Lung microvascular endothelial cell (primary cell): ENCODE data around the gene SIK2. TPM values are rescaled to one million over a fixed set of nuclear protein-coding genes. Genes with fewer than 3 reads are reported as not detected.
"Not testable (repeated sequence)": the region's sequence is repeated elsewhere in the genome, so short reads cannot be mapped to it uniquely, and the experiment has no call there.

Experiments used
- DNase-seq, 2 donors: peaks; one replicate each; pipeline versions ENCODE4 v3.0.0 to v3.0.0-alpha.2; 2010; ENCODE audit warnings: low read depth in 2 of 2
- total RNA-seq: library from RNA; depleted of rRNA; stranded (reverse); fragments of >200 nt; gene quantifications from 2 replicates; pipeline ENCODE4 v1.2.1, GENCODE V29; 2014

Gene SIK2
- total RNA-seq, 1 donor from 2014 or later: 9.9 TPM

- DNase-seq: not testable (repeated sequence)
Measured at GRCh38 chr11:111657905-111658304, 55.7 kb downstream of the SIK2 start.

GRCh38 chr11:111658493-111658892 lies 56.2 kb downstream of the SIK2 start:
- DNase-seq: not testable (repeated sequence)

GRCh38 chr11:111659201-111660115 lies 57.2 kb downstream of the SIK2 start:
- DNase-seq: peak in 1 of 2 donors; percentile 31

- DNase-seq: no peak
Measured at GRCh38 chr11:111660822-111661221, 58.6 kb downstream of the SIK2 start.

- DNase-seq: peak; percentile 37 to 59
Measured at GRCh38 chr11:111663820-111664219, 61.6 kb downstream of the SIK2 start.

GRCh38 chr11:111665777-111666176 lies 63.5 kb downstream of the SIK2 start:
- DNase-seq: peak; percentile 57 to 63

- DNase-seq: no peak
Measured at GRCh38 chr11:111668980-111669379, 66.7 kb downstream of the SIK2 start.

GRCh38 chr11:111671383-111671782 lies 69.1 kb downstream of the SIK2 start:
- no peak for DNase-seq

- no peak for DNase-seq
Measured at GRCh38 chr11:111672949-111673348, 70.7 kb downstream of the SIK2 start.

GRCh38 chr11:111674941-111675340 lies 72.7 kb downstream of the SIK2 start:
- no peak for DNase-seq

- no peak for DNase-seq
Measured at GRCh38 chr11:111675891-111676290, 73.6 kb downstream of the SIK2 start.

GRCh38 chr11:111676878-111677585 lies 74.8 kb downstream of the SIK2 start:
- DNase-seq: peak; percentile 30 to 56

- DNase-seq: no peak
Measured at GRCh38 chr11:111680486-111681175, 78.4 kb downstream of the SIK2 start.

- DNase-seq: no peak
Measured at GRCh38 chr11:111683806-111684205, 81.6 kb downstream of the SIK2 start.

GRCh38 chr11:111684251-111684650 lies 82.0 kb downstream of the SIK2 start:
- no peak for DNase-seq

- DNase-seq: no peak
Measured at GRCh38 chr11:111688013-111688412, 85.8 kb downstream of the SIK2 start.

- no peak for DNase-seq
Measured at GRCh38 chr11:111691176-111691575, 88.9 kb downstream of the SIK2 start.

- DNase-seq: no peak
Measured at GRCh38 chr11:111691741-111692140, 89.5 kb downstream of the SIK2 start.

- no peak for DNase-seq
Measured at GRCh38 chr11:111693224-111693937, 91.1 kb downstream of the SIK2 start.

GRCh38 chr11:111694851-111695250 lies 92.6 kb downstream of the SIK2 start:
- DNase-seq: peak; percentile 85 to 97

- DNase-seq: no peak
Measured at GRCh38 chr11:111696556-111696955, 94.3 kb downstream of the SIK2 start.
